LNCAP (cell line): Measurements from ENCODE around the gene CDHR3.

ENCODE experiments used
- TF ChIP-seq, protein P1 (sequence below): fragments of 450-650 bp; IDR thresholded peaks from 2 replicates; pipeline ENCODE4 v1.5.1; 2017; ENCODE audit warnings: mild to moderate bottlenecking

Gene CDHR3

DNA sequence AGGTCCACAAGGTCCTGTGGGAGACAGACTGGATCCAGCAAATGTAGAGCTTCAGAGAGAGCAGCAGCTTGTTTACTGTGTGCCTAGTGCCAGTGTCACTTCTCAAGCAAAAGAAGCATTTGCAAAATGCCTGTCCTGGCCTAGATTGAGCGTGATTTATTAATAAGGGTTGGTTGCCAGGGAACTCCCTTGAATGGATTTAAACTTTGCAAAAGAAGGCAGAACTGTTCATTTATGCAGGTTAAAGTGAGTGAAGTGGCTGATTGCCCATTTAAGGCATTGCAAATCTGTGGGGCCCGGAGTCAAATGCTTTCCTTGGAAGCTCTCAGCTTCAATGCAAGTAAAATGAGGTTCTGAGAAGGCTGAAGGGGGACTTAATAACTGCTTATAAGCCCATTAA is 71.3 kb downstream of the CDHR3 start:
- TF ChIP-seq, protein P1, sequence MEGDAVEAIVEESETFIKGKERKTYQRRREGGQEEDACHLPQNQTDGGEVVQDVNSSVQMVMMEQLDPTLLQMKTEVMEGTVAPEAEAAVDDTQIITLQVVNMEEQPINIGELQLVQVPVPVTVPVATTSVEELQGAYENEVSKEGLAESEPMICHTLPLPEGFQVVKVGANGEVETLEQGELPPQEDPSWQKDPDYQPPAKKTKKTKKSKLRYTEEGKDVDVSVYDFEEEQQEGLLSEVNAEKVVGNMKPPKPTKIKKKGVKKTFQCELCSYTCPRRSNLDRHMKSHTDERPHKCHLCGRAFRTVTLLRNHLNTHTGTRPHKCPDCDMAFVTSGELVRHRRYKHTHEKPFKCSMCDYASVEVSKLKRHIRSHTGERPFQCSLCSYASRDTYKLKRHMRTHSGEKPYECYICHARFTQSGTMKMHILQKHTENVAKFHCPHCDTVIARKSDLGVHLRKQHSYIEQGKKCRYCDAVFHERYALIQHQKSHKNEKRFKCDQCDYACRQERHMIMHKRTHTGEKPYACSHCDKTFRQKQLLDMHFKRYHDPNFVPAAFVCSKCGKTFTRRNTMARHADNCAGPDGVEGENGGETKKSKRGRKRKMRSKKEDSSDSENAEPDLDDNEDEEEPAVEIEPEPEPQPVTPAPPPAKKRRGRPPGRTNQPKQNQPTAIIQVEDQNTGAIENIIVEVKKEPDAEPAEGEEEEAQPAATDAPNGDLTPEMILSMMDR: no peak

DNA sequence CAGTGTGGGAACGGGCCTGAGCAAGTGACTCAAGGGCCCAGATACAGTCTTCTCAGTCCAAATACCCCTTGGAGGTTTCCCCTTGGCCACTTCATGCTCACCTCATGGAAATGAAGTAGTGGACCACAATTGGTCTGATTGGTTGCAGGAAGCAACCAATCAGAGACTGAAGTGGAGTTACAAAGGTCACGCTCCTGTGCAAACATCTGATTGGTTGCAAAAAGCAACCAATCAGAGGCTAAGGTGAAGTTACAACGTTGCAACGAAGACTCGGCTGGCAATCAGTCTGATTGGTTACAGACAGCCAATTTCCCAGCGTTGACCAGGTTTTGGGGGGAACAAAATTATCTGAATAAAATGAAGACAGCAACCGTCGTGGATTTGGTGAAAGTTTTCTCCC is 72.5 kb downstream of the CDHR3 start:
- TF ChIP-seq, protein P1: no peak

DNA sequence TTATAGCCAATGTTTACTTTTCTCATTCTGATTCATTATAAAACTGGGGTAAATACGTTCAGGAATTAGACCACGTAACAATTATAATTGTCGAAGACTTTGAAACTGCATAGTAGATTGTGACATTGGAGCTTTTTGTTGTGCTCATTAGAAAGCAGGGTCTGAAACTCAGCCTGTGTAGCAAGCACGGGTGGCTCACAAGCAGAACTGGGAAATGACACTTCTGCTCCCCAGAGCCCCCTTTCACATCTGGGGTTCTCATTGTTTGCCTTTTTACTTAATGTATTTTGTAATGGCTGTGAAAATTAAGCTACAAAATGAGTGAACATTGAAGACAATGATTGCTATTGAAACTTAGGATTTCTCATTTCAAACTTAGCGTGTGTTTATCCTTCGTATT is 72.9 kb downstream of the CDHR3 start:
- TF ChIP-seq, protein P1: no peak

DNA sequence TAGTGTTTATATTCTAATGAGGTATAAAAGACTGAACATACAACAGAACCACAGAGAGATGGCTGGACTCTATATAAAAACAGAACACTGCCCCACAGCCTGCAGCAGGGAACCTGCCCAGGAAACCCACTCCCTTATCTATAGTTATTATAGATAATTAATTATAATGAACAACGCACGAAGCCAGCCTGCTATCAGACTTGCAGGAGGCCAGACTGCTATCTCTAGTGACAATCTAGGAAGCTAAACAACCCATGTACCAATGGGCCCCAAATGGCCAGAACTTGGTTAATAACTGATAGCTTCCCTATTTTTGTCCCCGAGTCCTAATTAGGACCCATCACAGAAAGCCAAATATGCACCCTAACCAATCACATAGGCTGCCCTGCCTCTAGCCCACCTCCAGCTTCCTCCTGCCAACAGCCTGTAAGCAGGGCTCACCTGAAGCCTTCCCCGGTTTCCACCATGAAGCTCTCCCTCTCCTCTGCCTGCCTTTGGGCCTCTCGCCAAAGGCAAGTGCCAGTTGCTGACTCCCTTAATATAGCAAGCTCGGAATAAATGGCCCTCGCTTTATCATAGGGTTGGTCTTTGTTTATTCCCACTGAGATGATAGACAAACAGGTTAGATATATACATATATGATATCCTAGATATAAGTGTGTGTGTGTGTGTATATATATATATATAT is 74.6 kb downstream of the CDHR3 start:
- TF ChIP-seq, protein P1: no peak

DNA sequence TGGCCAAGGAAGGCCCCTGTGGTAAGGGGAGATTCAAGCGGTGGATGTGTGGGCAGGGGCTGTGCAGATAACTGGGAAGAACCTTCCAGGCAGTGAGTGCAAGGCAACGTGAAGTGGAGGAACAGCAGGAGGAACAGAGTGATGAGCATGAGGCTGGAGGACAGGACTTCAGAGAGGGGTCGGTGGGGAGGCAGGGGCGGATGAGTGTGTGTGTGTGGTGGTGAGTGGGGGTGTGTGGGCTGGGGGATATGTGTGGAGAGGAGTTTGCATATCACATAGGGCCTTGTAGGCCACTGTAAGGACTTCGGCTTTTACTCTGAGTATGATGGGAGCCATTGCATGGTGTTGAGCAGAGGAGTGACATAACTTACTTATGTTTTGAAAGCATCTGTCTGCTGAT is 75.2 kb downstream of the CDHR3 start:
- TF ChIP-seq, protein P1: no peak

DNA sequence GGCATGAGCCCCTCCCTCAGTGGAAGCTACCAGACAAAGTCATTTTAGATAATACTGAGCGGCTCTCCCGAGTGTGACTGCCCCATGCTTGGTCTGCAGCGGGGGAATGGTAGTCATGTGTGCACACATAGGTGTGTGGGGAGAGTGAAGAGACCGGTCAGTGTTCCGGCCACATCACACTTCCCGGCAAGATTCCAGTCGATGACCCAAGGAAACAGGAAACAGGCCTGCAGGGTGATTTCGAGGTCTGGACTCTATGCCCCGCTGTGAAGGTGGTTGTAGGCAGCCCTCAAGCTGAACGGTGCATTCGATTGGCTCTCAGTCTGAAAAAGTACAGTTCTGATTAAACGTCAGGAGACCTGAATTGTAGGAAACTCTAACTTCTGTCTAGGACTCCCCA is 75.9 kb downstream of the CDHR3 start:
- TF ChIP-seq, protein P1: no peak

DNA sequence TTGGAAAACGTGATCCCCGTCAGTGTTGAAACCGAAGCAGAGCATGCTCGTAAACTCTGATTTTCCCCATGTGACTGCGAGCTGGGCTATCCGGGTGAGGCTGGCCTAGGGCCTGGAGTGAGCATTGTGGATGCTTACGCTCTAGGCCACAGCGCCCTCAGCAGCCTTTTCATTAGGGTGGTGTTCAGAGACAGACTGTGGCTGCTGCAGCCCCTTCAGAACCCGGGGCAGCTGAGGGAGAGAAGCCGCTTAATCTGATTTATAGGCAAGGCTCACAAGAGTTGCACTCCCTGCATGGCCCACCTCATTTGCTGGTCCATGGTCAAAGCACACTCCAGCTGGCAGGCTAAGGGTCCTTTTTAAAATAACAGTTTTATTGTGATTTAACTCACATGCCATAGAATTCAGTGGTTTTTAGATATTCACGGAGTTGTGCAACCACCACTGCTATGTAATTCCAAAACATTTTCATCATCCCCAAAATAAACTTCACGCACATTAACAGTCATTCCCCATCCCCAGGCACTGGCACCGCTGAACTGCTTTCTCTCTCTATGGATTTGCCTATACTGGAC is 76.5 kb downstream of the CDHR3 start:
- TF ChIP-seq, protein P1: no peak
